HG02610 (cell line): ENCODE measurements around the gene LCE5A.
"Not testable (repeated sequence)": the region's sequence is repeated elsewhere in the genome, so short reads cannot be mapped to it uniquely, and the experiment has no call there.

ENCODE experiments used
- ATAC-seq: cut with Tn5 transposase; IDR thresholded peaks from one replicate; pipeline ENCODE4 v1.9.1; 2021; ENCODE audit warnings: mild to moderate bottlenecking, moderate library complexity; ENCODE audit not compliant: unreplicated experiment

Gene LCE5A

GRCh38 chr1:152515434-152515783 is 4.8 kb downstream of the LCE5A start:
- no peak for ATAC-seq

- no peak for ATAC-seq
Measured at GRCh38 chr1:152516082-152516481, 5.5 kb downstream of the LCE5A start.

GRCh38 chr1:152517237-152517811 is 6.7 kb downstream of the LCE5A start:
- ATAC-seq: no peak

GRCh38 chr1:152519851-152520250 is 9.2 kb downstream of the LCE5A start:
- no peak for ATAC-seq

DNA sequence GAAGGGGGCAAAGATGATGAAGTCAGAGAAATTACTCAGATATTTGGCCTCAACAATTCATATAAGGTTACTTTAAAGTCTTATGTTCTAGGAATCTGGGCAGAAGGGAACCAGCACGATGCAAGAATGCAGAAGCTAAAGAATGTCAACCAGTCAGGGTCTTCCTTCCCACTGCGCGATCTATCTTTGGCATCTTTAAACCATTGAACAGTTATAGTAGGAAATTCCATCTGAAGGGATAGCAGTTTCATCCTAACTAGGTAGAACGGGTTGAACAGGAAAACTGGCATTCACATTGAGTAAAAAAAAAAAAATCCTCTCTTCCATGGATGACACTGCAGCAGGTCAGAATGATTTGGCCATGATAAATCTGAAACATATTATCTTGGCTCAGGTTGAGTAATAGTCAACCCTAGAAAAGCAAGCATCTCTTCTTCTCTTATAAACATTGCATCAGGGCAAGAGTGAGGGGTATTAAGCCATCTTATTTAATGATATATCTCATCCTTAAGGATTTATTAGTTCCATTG is 10.0 kb downstream of the LCE5A start:
- ATAC-seq: no peak

DNA sequence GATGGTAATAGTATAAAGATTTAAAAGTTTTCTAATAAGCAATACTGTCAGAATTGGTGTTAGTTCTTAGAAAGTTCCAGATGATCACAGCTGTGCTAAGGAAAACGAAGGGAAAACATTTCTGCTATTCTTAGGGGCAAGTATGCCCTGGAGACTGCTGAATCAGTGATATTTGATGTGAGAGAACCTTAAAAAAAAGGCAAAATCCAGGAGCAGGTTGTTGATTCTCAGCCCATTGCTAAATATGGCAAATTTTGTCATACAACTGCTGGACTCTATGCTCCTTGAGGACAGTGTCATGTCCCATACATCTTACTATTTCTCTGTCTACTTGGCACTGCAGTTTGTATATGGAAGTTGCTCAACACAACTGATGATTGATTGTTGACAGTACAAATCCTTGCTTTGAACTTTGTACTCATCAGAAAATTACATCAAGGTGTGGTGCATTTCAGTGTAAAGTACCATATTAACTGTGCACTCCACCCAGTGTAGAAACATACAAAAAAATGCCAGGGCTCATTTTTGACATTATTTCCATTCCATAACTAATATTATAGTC is 14.6 kb downstream of the LCE5A start:
- ATAC-seq: no peak

DNA sequence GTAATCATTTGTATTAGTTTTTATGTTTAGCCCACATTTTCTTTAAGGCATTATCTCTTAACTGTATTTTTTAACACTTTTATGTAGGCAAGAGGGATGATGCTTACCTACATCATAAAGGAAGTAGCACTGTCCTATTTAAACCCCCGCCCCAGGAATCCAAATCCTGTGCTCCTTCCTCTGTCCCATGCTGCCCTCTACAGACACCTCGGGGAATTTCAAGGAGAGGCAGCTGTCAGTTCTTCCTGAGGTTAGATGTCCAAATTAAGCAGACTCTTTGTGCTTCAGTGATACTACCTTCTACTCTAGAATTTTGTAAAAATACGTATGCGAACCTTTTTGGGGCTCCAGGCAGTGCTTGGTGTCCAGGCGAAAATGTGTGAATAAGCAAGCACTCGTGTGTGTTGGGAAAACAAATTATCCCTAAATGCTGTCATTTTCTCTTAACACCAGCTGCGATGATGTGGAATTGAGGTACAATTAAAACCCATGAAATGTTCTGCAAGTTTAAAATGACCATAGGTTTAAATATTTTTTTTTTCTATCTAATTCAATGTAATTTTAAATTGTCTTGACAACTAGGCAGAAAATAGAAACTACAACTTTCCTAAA is 22.8 kb downstream of the LCE5A start:
- no peak for ATAC-seq

GRCh38 chr1:152535774-152536173 is 25.2 kb downstream of the LCE5A start:
- ATAC-seq: no peak

- no peak for ATAC-seq
Measured at GRCh38 chr1:152537496-152537895, 26.9 kb downstream of the LCE5A start.

DNA sequence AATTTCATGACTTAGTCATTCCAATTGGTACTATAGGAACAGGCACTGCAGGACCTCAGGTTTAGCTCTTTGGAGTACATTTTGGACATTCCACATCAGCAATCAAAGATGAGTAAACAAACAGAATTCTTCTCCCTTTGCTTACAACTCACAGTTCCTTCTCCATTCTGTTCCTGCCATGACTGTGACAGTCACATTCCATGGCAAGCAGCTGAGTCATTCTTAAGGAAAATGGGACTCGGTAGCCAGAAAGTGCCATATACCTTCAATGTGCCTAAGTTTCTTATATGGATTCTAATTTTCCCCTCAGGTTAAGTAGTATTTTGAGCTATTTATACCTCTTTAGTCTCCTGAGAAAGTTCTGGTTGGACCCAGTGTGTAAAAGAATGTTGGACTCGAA is 29.3 kb downstream of the LCE5A start:
- ATAC-seq: no peak

DNA sequence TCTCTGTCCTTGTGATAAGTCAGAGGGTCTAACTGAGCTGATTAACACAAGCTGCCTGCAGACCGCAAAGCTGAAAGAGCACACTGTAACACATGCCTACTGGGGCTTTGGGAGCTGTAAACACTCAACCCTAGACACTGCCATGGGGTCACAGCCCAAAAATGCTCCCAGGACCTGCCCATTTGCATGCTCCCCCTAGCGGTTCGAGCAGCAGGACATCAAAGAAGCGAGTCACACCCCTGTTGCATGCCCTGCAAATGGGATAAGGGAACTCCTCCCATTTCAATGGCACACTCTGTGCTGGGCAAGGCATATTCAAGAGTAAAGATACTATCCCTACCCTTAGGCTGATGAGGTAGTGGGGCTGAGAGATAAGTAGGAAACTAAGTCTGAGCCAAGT is 33.2 kb downstream of the LCE5A start:
- ATAC-seq: no peak

DNA sequence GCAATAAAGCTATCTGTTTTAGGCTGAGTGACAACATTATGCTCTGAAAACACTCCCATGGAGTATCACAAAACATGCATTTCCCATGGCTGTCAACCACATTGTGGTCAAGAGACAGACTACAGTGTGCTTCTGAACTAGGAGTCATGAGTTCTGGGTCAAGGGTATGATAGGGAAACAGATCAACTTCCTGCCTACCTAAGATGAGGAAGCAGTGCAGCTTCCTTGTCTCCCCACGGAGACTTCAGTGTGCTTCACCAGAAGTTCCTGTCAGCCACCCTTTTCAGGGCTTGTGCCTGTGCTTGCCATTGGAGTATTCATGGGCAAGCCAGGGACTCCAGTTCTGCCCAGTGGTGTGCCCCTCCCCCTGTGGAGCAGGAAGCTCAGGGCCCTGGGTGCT is 36.1 kb downstream of the LCE5A start:
- ATAC-seq: no peak

DNA sequence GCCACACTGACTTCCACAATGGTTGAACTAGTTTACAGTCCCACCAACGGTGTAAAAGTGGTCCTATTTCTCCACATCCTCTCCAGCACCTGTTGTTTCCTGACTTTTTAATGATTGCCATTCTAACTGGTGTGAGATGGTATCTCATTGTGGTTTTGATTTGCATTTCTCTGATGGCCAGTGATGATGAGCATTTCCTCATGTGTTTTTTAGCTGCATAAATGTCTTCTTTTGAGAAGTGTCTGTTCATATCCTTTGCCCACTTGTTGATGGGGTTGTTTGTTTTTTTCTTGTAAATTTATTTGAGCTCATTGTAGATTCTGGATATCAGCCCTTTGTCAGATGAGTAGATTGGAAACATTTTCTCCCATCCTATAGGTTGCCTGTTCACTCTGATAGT is 37.8 kb downstream of the LCE5A start:
- not testable (repeated sequence) for ATAC-seq
